Effector memory CD4-positive, alpha-beta T cell (primary cell): ENCODE measurements around the gene ZDHHC11B.

ENCODE experiments used
- DNase-seq, 3 donors: peaks; one replicate each; pipeline ENCODE4 v3.0.0-alpha.2; 2020
- H3K27ac ChIP-seq: 2 replicates; pipeline ENCODE4 v1.7.0; 2013; ENCODE audit warnings: mild to moderate bottlenecking, low read length, moderate library complexity; ENCODE audit not compliant: insufficient read depth, poor library complexity, severe bottlenecking
- H3K27me3 ChIP-seq: replicated peaks from 2 replicates; pipeline ENCODE4 v1.7.0; 2013; ENCODE audit warnings: mild to moderate bottlenecking, low read length; ENCODE audit not compliant: insufficient read depth, control insufficient read depth, poor library complexity, severe bottlenecking
- H3K36me3 ChIP-seq: 2 replicates; pipeline ENCODE4 v1.7.0; 2013; ENCODE audit warnings: mild to moderate bottlenecking, low read length, moderate library complexity; ENCODE audit not compliant: control insufficient read depth, insufficient read depth
- H3K4me1 ChIP-seq: 2 replicates; pipeline ENCODE4 v1.7.0; 2013; ENCODE audit warnings: low read length, mild to moderate bottlenecking; ENCODE audit not compliant: control insufficient read depth, insufficient read depth, poor library complexity, severe bottlenecking
- H3K4me3 ChIP-seq: 2 replicates; pipeline ENCODE4 v1.7.0; 2013; ENCODE audit warnings: low read length, low read depth, mild to moderate bottlenecking; ENCODE audit not compliant: insufficient read depth, poor library complexity, severe bottlenecking
- H3K9me3 ChIP-seq: 2 replicates; pipeline ENCODE4 v1.7.0; 2013; ENCODE audit warnings: mild to moderate bottlenecking, low read length, moderate library complexity; ENCODE audit not compliant: control insufficient read depth

The ZDHHC11B gene

GRCh38 chr5:673831-674629 lies 110.5 kb downstream of the ZDHHC11B start:
- H3K27me3 ChIP-seq: no peaks in the 10 kb centered on the region

GRCh38 chr5:673161-673830 lies 111.2 kb downstream of the ZDHHC11B start:
- Histone ChIP-seq H3K9me3 (no peaks in the 10 kb centered on the region), H3K4me3 (peak overlapping the region; percentile 26), H3K27me3 (no peaks in the 10 kb centered on the region), H3K36me3 (no peaks in the 10 kb centered on the region), H3K4me1 (peaks cover 22% of the 10 kb centered on the region), H3K27ac (peak overlapping the region; percentile 78)
- DNase-seq: no peak

More at GRCh38 chr5:673831-674629, 110.5 kb downstream of the ZDHHC11B start:
- DNase-seq: no peak
- H3K36me3 ChIP-seq: no peaks in the 10 kb centered on the region
- H3K27ac ChIP-seq: peak overlapping the region; percentile 16
- peaks cover 22% of the 10 kb centered on the region for H3K4me1 ChIP-seq
- no peak overlapping the region for H3K4me3 ChIP-seq
- H3K9me3 ChIP-seq: no peaks in the 10 kb centered on the region

GRCh38 chr5:672329-673160 lies 112.0 kb downstream of the ZDHHC11B start:
- Histone ChIP-seq H3K36me3 (no peaks in the 10 kb centered on the region), H3K4me1 (peaks cover 22% of the 10 kb centered on the region), H3K27ac (peak overlapping the region; percentile 78), H3K4me3 (peak overlapping the region; percentile 34), H3K9me3 (no peaks in the 10 kb centered on the region), H3K27me3 (no peaks in the 10 kb centered on the region)
- DNase-seq: peak; percentile 86 to 91 (median 86)

GRCh38 chr5:671459-672328 lies 112.8 kb downstream of the ZDHHC11B start:
- H3K9me3 ChIP-seq: no peaks in the 10 kb centered on the region
- no peaks in the 10 kb centered on the region for H3K27me3 ChIP-seq
- H3K4me1 ChIP-seq: peaks cover 22% of the 10 kb centered on the region
- H3K36me3 ChIP-seq: no peaks in the 10 kb centered on the region
- peak overlapping the region; percentile 70 for H3K27ac ChIP-seq
- DNase-seq: peak; percentile 48 to 61 (median 57)
- H3K4me3 ChIP-seq: peak overlapping the region; percentile 4

GRCh38 chr5:670396-671270 lies 113.9 kb downstream of the ZDHHC11B start:
- no peak for DNase-seq
- peaks cover 22% of the 10 kb centered on the region for H3K4me1 ChIP-seq
- H3K9me3 ChIP-seq: no peaks in the 10 kb centered on the region
- no peaks in the 10 kb centered on the region for H3K27me3 ChIP-seq
- H3K27ac ChIP-seq: no peak overlapping the region
- no peak overlapping the region for H3K4me3 ChIP-seq
- no peaks in the 10 kb centered on the region for H3K36me3 ChIP-seq

- Histone ChIP-seq H3K27ac (no peak overlapping the region), H3K9me3 (no peaks in the 10 kb centered on the region), H3K4me3 (no peak overlapping the region), H3K27me3 (no peaks in the 10 kb centered on the region), H3K4me1 (peaks cover 22% of the 10 kb centered on the region), H3K36me3 (no peaks in the 10 kb centered on the region)
- no peak for DNase-seq
Measured at GRCh38 chr5:669842-670395, 114.6 kb downstream of the ZDHHC11B start.

- Histone ChIP-seq H3K9me3 (no peaks in the 10 kb centered on the region), H3K36me3 (peaks cover 5% of the 10 kb centered on the region), H3K27ac (no peak overlapping the region), H3K27me3 (no peaks in the 10 kb centered on the region), H3K4me3 (no peak overlapping the region), H3K4me1 (peaks cover 22% of the 10 kb centered on the region)
- DNase-seq: peak in 2 of 3 donors; percentile 24 to 25
Measured at GRCh38 chr5:669111-669841, 115.3 kb downstream of the ZDHHC11B start.

- H3K9me3 ChIP-seq: no peaks in the 10 kb centered on the region
- no peaks in the 10 kb centered on the region for H3K27me3 ChIP-seq
- H3K4me1 ChIP-seq: peaks cover 20% of the 10 kb centered on the region
- H3K36me3 ChIP-seq: peaks cover 10% of the 10 kb centered on the region
- no peak overlapping the region for H3K4me3 ChIP-seq
- no peak overlapping the region for H3K27ac ChIP-seq
- DNase-seq: no peak
Measured at GRCh38 chr5:668283-668995, 116.1 kb downstream of the ZDHHC11B start.
